IPS-NIHi11 (cell line): Measurements from ENCODE around the gene ICOS.
"Not testable (repeated sequence)": the region's sequence is repeated elsewhere in the genome, so short reads cannot be mapped to it uniquely, and the experiment has no call there.

Experiments used
- DNase-seq: peaks from one replicate; pipeline ENCODE4 v3.0.0; 2012; ENCODE audit warnings: mixed read lengths, low spot score

ICOS gene

DNA sequence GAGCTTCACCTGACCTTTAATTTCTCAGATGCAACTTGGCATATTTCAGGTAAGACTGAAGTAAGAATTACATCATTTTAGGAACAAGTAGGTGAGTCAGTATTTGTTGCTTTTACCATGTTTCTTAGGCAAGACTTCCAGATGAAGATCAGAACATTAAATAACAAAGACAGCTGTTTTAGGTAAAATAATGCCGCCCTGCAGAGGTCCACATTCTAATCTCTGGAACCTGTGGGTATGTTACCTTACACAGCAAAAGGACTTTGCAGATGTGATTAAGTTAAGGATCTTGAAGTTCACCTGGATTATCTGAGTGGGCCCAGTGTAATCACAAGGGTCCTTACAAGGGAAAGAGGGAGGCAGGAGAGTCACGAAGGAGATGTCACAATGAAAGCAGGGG, 39.3 kb downstream of the ICOS start:
- no peak for DNase-seq

DNA sequence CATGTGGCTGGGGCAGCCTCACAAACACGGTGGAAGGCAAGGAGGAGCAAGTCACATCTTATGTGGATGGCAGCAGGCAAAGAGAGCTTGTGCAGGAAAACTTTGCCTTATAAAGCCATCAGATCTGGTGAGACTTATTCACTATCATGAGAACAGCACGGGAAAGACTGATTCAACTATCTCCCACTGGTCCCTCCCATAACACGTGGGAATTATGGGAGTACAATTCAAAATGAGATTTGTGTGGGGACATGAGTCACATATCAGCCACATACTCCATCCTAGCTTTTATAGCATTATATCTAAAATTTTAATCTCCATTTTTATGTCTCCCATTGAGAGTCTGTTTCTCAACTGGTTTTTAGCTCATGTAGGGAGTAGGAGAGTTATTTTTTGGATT, 45.7 kb downstream of the ICOS start:
- DNase-seq: no peak

DNA sequence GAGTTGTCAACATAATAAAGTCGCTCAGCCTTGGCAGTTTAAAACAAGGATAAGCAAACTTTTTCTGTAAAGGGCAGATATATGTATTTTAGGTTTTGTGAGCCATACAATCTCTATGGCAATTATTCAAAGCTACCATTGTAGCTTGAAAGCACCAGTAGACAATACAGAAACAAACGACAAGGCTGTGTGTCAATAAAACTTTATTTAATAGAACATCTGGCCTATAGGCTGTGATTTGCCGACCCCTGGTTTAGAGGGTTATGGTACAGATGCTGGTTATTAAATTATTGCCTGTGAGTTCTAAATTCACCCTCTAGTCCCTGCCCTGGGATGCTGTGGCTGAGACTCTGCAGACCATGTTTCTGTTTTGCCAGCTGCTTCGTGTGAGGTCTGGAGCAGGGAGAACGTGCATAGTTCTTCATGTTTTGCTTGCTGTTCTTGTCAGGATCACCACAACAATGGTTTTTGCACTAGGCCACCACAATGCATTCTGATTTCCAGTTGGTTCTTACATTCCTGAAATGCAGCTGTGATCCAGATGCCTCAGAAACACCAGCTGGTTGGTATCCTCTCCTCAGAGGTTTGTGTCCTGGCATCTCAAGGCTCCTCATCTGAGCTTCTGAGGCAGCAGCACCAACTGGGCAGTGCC, 46.6 kb downstream of the ICOS start:
- no peak for DNase-seq

DNA sequence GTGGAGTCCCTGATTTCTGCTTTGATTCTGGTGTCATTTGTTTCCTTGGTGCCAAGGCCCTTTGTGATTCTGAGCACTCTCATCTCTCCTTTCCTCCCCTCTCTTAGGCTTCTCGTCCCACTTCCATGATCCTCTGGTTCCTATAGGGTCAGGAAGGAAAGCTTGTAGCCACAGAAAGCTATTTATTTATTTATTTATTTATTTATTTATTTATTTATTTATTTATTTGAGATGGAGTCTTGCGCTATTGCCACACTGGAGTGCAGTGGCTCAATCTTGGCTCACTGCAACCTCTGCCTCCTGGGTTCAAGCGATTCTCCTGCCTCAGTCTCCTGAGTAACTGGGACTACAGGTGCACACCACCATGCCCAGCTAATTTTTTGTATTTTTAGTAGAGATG, 49.4 kb downstream of the ICOS start:
- DNase-seq: not testable (repeated sequence)

DNA sequence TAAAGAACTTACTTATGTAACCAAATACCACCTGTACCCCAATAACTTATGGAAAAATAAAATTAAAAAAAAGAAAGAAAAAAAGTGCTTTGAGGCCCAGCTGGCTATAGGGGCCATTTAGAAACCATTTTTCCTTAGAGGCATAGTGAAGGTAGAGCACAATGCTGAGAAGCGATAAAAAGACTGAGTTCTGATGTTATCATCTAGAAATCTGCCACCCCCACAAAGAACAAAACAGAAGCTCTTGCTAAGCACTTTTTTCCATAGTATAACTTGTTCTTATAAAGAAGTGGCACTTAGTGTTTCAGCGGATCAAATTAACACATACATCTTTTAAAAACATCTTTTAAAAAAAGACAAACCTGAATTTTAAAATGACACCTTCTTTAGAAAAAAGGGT, 51.4 kb downstream of the ICOS start:
- no peak for DNase-seq

DNA sequence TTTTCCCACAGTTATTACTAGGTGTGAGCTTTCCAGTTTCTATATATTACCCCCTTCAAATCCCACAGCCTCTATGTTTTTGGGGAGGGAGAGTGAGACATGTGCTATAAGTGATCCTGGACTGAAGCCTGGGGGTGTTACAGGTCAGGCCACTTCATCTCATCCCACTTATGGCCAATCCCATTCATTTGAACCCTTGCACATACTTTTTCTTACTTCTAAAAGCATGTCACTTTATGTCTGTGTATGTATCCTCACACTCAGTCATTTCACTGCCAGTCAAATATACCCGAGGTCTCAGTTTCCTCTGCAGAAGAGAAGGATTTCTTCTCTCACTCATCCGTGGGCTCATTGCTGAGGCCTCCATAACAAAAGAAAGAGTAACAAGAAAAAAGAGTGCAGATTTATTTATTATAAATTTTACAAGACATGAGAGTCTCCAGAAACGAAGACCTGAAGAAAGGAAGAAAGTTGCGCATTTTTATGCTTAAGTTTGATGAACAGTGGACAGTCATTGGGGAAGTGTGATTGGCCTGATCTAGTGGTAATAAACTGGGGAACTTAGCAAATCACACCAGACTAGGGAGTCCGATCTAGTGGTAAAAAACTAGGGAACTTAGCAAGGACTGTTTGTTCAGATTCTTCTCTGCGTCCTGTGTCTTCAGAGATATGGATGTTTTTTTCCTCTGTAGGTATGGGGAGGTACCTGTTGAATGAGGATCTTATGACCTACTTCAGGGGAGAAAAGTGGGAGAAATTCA, 52.1 kb downstream of the ICOS start:
- DNase-seq: no peak

DNA sequence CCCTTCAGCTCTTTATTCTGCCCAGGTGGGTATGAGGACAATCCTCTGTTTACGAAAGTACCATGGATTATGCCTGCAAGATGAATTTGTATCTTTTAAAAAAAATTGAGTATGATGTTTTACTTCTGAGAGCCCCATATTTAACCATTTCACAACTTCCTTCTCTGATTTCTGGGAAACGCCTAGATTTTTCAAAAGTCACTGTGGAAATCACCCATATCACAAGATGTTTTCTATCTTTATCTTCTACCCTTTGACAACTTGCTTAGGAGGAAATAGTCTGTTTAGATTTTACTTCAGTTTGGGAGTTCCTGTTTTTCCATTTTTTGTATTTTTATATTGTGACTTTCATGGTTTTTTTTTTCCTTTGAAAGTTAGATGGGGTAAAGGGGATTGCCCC, 53.0 kb downstream of the ICOS start:
- DNase-seq: no peak

DNA sequence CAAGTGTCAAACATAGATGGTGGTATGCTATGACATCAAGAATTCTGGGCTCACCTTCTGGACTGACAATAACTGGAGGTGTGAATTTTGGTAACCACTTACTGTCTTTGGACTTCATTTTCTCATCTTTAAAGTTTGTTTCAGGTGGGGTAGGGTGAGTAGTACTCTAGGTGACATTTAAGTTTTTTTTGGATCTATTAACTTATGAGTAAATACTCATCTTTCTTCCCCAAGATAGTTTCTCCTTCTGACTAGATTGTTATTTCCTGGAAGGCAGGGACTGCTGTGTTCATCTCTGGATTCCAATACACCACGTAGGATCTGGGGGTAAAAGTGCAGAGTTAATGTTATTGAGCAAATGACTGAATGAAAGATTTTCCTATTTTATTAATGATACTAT, 55.9 kb downstream of the ICOS start:
- no peak for DNase-seq

DNA sequence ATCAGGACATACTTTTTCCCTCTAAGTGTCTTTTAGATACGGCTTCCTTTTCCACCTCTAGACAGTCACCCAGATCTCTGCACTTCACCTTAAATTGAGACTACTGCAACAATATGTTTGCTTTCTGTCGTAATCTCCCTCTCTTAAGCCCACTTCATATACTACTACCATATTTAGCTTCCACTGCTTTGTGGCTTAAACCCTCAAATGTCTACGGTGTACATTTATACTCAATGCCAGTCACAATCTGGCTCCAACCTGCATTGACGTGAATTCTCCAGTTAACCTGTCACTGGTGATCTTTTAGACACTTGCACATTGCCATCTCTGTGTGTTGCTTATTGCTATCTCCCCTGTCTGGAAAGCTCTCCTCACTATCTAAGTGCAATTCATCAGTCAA, 56.4 kb downstream of the ICOS start:
- DNase-seq: no peak

DNA sequence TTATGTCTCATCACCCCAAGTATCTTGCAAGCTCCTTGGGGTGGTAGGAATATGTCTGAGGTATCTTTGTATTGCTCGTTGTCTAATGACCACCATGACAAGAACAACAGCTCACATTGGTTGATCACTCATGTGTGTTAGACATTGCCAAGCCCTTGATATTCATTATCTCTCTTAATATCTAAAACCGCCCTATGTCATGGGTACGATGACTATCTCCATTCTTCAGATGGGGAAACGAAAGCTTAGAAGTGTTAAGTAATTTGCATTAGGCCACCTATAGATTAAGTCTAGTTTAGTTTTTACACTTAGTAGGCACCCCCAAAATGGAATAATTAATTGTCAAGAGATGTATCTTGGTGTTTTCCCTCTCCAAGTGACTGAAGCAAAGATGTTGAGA, 57.0 kb downstream of the ICOS start:
- no peak for DNase-seq

DNA sequence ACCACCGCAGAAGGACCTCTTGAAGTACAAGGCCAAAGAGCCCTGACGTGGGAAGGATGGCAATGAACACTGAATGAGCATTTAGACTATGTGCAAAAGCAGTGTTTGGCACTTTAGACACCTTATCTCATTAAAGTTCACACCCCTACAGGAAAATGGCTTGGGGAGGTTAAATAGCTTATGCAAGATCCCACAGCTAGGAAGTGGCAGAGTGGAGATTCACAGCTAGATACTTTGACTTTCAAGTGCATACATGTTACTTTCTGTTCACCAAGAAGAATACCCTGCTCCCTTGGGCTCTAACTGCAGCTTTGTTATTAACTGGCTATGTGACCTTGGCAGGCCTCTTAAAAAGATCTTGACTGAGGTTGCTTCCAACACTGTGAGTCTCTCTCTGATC, 58.2 kb downstream of the ICOS start:
- DNase-seq: no peak

DNA sequence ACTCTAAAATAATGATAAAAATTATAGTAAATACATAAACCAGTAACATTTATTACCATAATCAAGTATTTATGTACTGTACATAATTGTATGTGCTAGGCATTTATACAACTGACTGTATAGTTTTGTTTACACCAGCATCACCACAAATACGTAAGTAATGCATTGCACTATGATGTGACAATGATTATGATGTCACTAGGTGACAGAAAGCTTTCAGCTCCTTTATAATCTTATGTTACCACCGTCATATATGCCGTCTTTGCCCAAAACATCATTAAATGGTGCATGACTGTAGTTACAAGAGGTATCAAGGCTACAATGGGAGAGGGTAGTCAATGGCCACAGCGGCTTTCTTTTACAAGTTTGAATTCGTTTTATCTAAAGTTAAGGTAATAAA, 60.1 kb downstream of the ICOS start:
- DNase-seq: no peak

DNA sequence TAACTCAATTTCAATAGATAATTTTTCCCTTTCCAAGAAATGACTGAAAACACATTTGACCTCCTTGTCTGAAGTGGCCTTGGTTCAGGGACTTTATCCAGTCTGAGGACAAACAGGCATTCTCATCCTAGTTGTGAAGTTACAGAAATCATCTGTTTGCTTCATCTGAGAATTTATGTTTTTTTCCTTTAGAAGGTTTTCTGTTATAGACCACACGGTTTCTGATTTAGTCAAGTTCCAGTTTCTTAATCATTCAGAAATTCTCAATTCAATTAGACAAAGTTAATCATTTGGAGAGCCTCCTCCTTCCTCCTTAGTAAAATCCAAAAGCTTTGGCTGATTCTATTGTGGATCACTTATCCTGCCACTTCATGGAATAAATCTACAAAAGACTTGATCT, 60.9 kb downstream of the ICOS start:
- DNase-seq: no peak

DNA sequence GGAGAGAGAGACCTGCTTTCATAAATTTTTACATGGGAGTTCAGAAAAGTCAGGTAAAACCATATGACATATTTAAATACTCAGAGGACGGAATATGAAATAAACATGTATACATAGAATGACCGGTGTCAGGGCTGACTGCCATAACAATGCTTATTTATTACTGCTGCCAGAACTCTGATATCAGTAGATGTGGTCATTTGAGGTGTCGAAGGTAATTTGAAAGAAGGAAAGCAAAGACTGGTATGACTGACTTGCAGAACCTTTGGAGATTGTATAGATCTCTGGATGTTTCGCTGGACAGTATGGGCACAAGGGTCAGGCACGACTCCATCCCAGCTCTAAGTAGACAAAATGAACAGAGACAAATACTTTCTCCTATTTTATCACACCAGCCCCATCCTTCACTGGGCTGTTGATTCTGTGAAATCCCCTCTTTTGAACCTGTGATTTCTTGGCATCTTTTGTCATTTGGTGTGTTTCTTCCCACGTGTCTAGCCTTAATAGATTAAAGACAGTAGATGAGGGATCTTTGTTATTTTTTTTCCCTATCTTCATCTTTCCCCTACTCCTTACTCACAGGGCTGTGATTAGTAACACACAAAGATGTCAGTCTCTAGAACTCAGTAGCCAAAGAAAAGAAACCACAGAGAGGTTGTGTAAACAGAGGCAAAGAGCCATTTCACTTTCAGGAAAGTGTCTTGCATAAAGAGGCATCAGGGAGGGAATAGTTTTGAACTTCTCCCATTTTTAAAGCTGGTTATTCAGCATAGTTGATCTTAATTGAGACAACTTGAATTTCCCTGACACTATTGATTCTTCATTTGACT, 61.6 kb downstream of the ICOS start:
- no peak for DNase-seq

DNA sequence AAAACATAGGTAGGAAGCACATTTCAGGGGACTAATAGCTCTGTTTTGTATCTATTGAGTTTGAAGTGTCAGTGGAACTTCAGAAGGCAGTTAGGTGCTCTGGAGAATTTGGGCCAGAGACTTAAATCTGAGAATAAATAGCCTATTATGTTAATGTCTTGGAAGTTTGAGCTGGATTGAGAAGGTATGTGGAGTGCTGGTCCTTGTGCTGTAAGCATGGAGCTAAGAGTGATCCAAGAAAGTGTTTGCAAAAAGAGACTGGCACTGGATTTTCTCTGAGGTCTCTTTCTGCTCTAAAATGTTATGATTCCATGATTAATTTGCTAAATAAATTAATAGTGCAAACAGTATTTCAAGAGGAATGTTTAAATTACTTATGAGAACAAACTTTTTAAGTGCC, 63.3 kb downstream of the ICOS start:
- no peak for DNase-seq

DNA sequence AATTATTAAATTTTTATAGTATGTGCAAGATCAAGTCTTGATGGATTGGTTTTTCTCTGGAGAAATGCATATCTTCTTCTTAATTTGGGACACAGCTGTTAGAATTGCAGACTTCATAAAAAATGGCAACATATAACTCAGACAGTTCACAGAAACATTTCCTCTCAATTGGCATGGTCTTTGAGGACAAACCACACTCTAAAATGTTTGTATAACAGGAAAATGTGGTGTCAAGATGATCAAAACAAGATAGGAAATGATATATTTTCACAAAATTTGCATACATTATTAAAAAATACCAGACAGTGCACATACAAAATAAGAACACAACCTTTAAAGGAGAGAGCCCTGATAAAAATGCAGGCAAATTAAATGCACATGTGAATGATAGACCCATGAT, 63.9 kb downstream of the ICOS start:
- no peak for DNase-seq

DNA sequence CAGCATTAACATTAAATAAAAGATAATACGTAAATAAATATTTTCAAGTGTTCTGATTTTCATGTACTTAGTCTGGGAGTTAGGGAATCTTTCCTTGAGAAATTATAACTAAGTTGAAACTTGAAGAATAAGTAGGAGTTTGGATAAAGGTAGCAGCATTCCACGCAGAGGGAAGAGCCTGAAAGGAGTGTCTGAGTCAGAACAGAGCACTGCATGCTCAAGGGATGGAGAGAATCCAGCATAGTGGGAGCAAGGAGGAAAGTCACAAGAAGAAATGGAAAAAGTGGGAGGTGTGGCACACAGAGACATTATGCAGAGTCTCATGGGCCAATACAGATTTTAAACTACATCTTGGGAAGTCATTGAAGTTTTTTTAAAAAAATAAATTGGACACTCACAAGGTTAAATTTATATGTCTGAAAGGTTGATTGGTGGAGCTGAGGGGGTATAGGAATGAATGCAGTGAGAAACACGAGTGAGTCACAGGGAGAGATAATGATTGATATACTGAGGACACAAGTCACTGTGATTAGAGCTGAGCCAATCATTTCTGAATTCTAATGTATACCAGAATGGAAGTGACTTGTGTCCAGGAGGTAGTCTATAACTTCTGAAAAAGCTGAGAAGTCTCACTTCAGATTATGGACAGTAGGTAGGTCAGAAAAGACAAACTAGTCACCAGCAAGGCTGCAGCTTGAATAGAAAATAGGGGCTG, 66.9 kb downstream of the ICOS start:
- no peak for DNase-seq

DNA sequence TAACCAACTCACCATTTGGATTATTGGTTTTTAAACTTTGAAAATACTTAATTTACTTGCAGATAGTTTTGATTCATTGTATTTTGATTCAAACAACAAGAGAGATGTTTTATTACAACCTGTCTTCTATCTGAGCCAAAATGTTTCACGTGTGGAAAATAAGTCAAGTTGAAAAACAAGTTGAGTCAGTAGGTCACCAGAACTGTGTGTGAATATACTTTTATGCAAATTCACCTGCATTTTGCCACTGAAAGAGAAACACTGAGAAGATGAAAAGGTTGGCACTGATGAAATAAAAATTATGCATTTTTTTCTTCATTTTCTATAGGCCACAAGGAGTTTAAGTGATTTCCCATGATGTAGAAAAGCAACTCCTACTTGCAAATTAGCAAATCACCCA, 68.3 kb downstream of the ICOS start:
- DNase-seq: no peak

DNA sequence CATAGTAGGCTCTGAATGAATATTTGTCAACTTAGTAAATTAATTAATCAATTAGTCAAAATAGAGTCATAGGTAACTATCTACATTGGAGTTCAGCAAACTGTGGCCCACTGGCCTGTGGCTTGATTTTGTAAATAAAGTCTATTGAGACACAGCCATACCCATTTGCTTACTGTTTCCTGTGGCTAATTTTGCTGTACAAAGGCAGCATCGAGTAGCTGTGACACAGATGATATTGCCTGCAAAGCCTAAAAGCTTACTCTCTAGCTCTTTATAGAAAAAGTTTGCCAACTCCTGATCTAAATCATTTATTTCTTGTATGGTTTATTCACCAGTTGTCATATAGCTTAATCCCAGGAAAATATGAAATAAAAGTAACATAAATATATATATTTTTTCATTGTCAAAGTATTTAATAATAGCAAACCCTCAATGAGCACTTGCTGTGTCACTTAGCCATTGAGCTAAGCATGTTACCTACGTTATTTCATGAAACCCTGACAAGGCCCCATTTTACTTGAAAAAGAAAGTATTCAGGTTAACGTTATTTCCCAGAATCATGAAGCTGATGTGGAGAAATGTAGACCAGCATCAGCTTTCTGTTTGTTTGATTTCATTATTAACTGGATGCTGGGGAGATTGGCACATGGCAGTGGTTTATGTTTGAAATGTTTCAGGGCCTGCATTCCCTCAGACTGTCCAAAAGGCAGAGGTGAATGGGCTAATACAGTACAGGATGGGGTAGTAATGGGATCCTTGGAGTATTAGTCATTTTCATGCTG, 69.6 kb downstream of the ICOS start:
- no peak for DNase-seq

DNA sequence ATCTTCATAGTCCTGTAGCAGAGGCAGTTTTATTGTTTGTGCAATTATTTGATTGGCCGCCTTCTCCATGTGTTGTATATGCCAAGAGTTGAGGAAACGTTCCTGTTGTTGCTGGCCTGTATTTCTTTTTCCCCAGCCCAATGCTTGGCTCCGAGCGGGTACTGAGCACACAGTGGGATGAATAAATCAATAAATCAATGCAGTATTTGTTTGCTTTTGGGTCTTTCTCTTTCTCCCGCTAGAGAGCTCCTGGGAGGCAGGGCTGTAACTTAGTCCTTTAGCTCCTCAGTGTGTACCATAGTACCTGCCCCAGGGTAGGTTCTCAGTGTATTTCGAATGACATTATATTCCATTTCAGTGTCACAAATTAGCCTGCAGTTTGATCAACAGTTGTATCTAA, 71.8 kb downstream of the ICOS start:
- no peak for DNase-seq

DNA sequence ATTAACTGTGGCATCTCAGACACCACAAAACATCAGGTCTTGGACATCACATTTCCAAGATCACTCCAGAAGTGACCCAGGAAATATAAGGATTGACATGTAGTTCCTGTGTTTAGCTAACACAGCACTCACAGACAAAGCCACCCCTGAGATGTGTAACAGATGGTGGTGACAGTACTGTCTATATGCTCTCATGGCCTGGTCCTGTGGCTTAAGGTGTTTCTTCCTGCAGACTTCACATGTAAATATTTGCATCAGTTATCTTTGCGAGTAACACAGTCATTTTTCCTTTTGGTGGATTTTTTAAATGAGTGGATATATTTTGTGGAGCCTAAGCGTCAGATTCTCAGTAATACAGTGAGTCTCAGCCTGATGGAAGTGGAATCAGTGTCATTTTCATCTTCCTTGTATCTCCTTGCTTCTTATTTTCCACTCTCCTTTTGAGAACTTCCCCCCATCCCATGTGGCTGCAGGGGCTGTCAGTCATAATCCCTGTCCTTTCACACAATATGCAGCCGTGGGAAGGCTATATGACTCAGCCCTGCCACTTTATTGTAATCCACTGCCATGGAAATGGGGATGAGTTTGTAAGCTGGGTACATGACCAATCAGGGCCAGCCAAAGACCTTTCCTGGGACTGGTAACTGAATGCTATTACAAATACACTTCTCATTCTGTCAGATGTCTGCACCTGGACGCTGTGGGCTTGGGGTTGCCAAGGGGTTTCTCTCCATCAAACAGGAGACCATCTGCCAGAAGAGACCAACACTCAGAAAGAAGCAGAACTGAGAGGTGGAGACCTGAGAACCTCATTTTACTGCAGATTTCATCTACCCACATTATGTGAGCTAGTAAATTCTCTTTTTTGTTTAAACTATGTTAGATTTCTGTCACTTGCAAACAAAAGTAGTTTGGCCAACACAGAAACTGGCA, 74.3 kb downstream of the ICOS start:
- DNase-seq: no peak
